ENCODE measurements around the gene DDX3X. TPM values are rescaled to one million over a fixed set of nuclear protein-coding genes. Genes with fewer than 3 reads are reported as not detected.

Gene DDX3X
- total and polyA plus RNA-seq, 8 donors, result 23.2 to 142 (median 96.4) TPM

DNA sequence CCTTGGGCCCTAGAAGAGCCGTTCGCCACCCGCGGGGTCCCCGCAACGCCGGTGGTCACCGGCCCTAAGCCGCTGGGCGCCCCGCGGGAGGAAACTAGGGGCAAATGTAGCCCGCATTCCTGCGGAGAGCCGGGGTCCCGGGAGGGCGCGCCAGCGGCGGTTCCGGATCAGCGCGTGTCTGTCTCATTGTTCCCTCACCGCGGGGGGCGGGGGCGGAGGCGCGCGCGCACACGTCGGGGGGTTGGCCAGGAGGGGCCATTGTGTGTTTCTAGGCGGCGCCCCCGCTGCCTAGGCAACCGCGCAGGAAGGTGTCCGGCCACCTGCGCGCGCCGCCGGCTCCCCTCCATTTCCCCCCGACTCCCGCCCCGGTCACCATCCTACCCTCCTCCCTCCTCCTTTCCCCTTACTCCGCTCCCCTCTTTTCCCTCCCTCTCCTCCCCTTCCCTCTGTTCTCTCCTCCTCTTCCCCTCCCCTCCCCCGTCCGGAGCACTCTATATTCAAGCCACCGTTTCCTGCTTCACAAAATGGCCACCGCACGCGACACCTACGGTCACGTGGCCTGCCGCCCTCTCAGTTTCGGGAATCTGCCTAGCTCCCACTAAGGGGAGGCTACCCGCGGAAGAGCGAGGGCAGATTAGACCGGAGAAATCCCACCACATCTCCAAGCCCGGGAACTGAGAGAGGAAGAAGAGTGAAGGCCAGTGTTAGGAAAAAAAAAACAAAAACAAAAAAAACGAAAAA lies 789 bp upstream of the DDX3X start:
- intact Hi-C loops (cut with DNase I), result no loop called here
- Histone ChIP-seq H3K9me3 (no peaks in the 10 kb centered on the region), H3K27ac (peak overlapping the region; percentile 99 to 100 (median 100)), H3K4me3 (peak overlapping the region; percentile 90 to 93 (median 92)), H3K27me3 (no peaks in the 10 kb centered on the region), H3K36me3 (peaks cover 0 to 3% (median 0%) of the 10 kb centered on the region in 3 donors), H3K4me1 (peaks cover 8 to 17% (median 13%) of the 10 kb centered on the region in 3 donors)
- TF ChIP-seq, protein P1, sequence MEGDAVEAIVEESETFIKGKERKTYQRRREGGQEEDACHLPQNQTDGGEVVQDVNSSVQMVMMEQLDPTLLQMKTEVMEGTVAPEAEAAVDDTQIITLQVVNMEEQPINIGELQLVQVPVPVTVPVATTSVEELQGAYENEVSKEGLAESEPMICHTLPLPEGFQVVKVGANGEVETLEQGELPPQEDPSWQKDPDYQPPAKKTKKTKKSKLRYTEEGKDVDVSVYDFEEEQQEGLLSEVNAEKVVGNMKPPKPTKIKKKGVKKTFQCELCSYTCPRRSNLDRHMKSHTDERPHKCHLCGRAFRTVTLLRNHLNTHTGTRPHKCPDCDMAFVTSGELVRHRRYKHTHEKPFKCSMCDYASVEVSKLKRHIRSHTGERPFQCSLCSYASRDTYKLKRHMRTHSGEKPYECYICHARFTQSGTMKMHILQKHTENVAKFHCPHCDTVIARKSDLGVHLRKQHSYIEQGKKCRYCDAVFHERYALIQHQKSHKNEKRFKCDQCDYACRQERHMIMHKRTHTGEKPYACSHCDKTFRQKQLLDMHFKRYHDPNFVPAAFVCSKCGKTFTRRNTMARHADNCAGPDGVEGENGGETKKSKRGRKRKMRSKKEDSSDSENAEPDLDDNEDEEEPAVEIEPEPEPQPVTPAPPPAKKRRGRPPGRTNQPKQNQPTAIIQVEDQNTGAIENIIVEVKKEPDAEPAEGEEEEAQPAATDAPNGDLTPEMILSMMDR (IDR thresholded peaks at IDR 0.05), result no peak
- 0% methylated on average over 36 to 64 of the region's 64 CpGs for WGBS, 2 donors
- FAIRE-seq, result no peak
- ATAC-seq, result peak; percentile 62 to 70 (median 67)
- peak; percentile 81 to 92 (median 90) for DNase-seq

GRCh38 chrX:41334363-41335197 lies 618 bp downstream of the DDX3X start:
- WGBS, 2 donors, result 0% methylated on average over 76 to 77 of the region's 77 CpGs
- H3K36me3 ChIP-seq, result peaks cover 0 to 14% (median 0%) of the 10 kb centered on the region in 3 donors
- H3K9me3 ChIP-seq, result no peaks in the 10 kb centered on the region
- FAIRE-seq (no peak), DNase-seq (peak; percentile 74 to 98 (median 92)), ATAC-seq (peak; percentile 73 to 79 (median 75))
- peaks cover 13 to 31% (median 25%) of the 10 kb centered on the region in 3 donors for H3K4me1 ChIP-seq
- TF ChIP-seq, protein P1 (IDR thresholded peaks at IDR 0.05), result no peak
- H3K4me3 ChIP-seq, result peak overlapping the region; percentile 90 to 93 (median 92)
- intact Hi-C loops (cut with DNase I), result no loop called here
- H3K27me3 ChIP-seq, result no peaks in the 10 kb centered on the region
- H3K27ac ChIP-seq, result peak overlapping the region; percentile 99 to 100 (median 100)

GRCh38 chrX:41335198-41335957 lies 1.4 kb downstream of the DDX3X start:
- H3K4me1 ChIP-seq, result peaks cover 13 to 32% (median 25%) of the 10 kb centered on the region in 3 donors
- H3K27ac ChIP-seq, result peak overlapping the region; percentile 99 to 100 (median 100)
- TF ChIP-seq, protein P1 (IDR thresholded peaks at IDR 0.05), result no peak
- peak overlapping the region; percentile 90 to 93 (median 92) for H3K4me3 ChIP-seq
- DNase-seq (no peak), ATAC-seq (no peak), FAIRE-seq (peak; percentile 20)
- H3K27me3 ChIP-seq, result no peaks in the 10 kb centered on the region
- H3K36me3 ChIP-seq, result peaks cover 0 to 16% (median 0%) of the 10 kb centered on the region in 3 donors
- intact Hi-C loops (cut with DNase I), result no loop called here
- no peaks in the 10 kb centered on the region for H3K9me3 ChIP-seq
- WGBS, 2 donors, result 0 to 2% methylated on average over 15 of the region's 15 CpGs

DNA sequence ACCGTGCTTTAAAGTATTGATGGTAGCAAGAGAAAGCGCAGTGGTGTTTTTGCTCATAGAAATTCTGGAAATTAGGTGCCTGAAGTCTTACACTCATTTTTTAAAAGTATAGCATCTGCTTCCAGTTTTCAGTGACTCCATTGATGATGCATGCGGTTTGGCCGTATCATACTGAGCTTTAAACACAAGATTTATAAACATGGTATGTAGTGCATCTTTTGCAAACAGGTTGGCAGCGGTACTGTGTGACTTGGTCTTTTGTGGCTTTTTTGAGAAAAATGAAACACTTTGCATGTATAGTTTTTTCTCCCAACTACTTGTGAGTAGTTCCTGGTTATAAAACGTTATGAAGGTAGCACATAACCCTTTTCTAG lies 2.0 kb downstream of the DDX3X start:
- no peaks in the 10 kb centered on the region for H3K9me3 ChIP-seq
- no peaks in the 10 kb centered on the region for H3K27me3 ChIP-seq
- H3K4me3 ChIP-seq, result peak overlapping the region; percentile 90 to 93 (median 92)
- intact Hi-C loops (cut with DNase I), result no loop called here
- TF ChIP-seq, protein P1 (IDR thresholded peaks at IDR 0.05), result no peak
- no peak for ATAC-seq
- no peak for FAIRE-seq
- H3K27ac ChIP-seq, result peak overlapping the region in 1 of 4 donors; percentile 100
- peaks cover 13 to 32% (median 25%) of the 10 kb centered on the region in 3 donors for H3K4me1 ChIP-seq
- no peak for DNase-seq
- H3K36me3 ChIP-seq, result peaks cover 0 to 18% (median 0%) of the 10 kb centered on the region in 3 donors
- WGBS, 2 donors, result 6 to 30% methylated on average over 6 of the region's 6 CpGs

Data from pancreas (tissue), 10 donors.